ENCODE results near the gene CDC20B.
"Not testable (repeated sequence)": the region's sequence is repeated elsewhere in the genome, so short reads cannot be mapped to it uniquely, and the experiment has no call there.

The CDC20B gene

GRCh38 chr5:55134053-55134722 lies 38.8 kb downstream of the CDC20B start:
- H3K4me3 ChIP-seq (ENCODE audit: control insufficient read depth, low read depth, low read length), result no peak overlapping the region
- no peak for TF ChIP-seq CTCF (IDR thresholded peaks at IDR 0.05; ENCODE audit: control insufficient read depth, insufficient read depth, low read depth, low read length, missing control alignments)
- no peak for DNase-seq (ENCODE audit: low read depth)

GRCh38 chr5:55123365-55123764 lies 49.6 kb downstream of the CDC20B start:
- TF ChIP-seq CTCF (IDR thresholded peaks at IDR 0.05; ENCODE audit: control insufficient read depth, insufficient read depth, low read depth, low read length, missing control alignments), result no peak
- DNase-seq (ENCODE audit: low read depth), result no peak

GRCh38 chr5:55114061-55114460 lies 58.9 kb downstream of the CDC20B start:
- no peak for TF ChIP-seq CTCF (IDR thresholded peaks at IDR 0.05; ENCODE audit: control insufficient read depth, insufficient read depth, low read depth, low read length, missing control alignments)
- H3K4me3 ChIP-seq (ENCODE audit: control insufficient read depth, low read depth, low read length), result no peak overlapping the region
- no peak for DNase-seq (ENCODE audit: low read depth)

More at GRCh38 chr5:55123365-55123764, 49.6 kb downstream of the CDC20B start:
- no peak overlapping the region for H3K4me3 ChIP-seq (ENCODE audit: control insufficient read depth, low read depth, low read length)

GRCh38 chr5:55113327-55113726 lies 59.6 kb downstream of the CDC20B start:
- H3K4me3 ChIP-seq (ENCODE audit: control insufficient read depth, low read depth, low read length), result no peak overlapping the region
- no peak for TF ChIP-seq CTCF (IDR thresholded peaks at IDR 0.05; ENCODE audit: control insufficient read depth, insufficient read depth, low read depth, low read length, missing control alignments)
- DNase-seq (ENCODE audit: low read depth), result no peak

GRCh38 chr5:55110217-55110616 lies 62.8 kb downstream of the CDC20B start:
- no peak for DNase-seq (ENCODE audit: low read depth)
- TF ChIP-seq CTCF (IDR thresholded peaks at IDR 0.05; ENCODE audit: control insufficient read depth, insufficient read depth, low read depth, low read length, missing control alignments), result no peak
- no peak overlapping the region for H3K4me3 ChIP-seq (ENCODE audit: control insufficient read depth, low read depth, low read length)

- TF ChIP-seq CTCF (IDR thresholded peaks at IDR 0.05; ENCODE audit: control insufficient read depth, insufficient read depth, low read depth, low read length, missing control alignments), result no peak
- H3K4me3 ChIP-seq (ENCODE audit: control insufficient read depth, low read depth, low read length), result no peak overlapping the region
- no peak for DNase-seq (ENCODE audit: low read depth)
These were observed 64.3 kb downstream of the CDC20B start for GRCh38 chr5:55108661-55109060.

- H3K4me3 ChIP-seq (ENCODE audit: control insufficient read depth, low read depth, low read length); DNase-seq (ENCODE audit: low read depth): not testable (repeated sequence)
These were observed 67.0 kb downstream of the CDC20B start for GRCh38 chr5:55105976-55106375.

Data from AG09309 (cell line).